Body of pancreas (tissue), 4 donors: Measurements from ENCODE around the gene POLA2.

Experiments used
- POLR2A ChIP-seq, 3 donors: fragments of 450-650 bp; IDR thresholded peaks; one replicate each; pipeline ENCODE4 v1.6.1; 2016; ENCODE audit warnings: antibody characterized with exemption in 3 of 3, mild to moderate bottlenecking in 2 of 3
- TF ChIP-seq, protein P1 (sequence below), 7 experiments: fragments of 450-650 bp in 4 of 7; fragments of 200-600 bp in 3 of 7; sonication (generic) in 3 of 7; IDR thresholded peaks; one replicate each; pipeline ENCODE4 v1.5.1; 2016 to 2019; ENCODE audit warnings: antibody characterized with exemption in 7 of 7

GRCh38 chr11:65219930-65220213, 41.9 kb upstream of the POLA2 start:
- TF ChIP-seq, protein P1, sequence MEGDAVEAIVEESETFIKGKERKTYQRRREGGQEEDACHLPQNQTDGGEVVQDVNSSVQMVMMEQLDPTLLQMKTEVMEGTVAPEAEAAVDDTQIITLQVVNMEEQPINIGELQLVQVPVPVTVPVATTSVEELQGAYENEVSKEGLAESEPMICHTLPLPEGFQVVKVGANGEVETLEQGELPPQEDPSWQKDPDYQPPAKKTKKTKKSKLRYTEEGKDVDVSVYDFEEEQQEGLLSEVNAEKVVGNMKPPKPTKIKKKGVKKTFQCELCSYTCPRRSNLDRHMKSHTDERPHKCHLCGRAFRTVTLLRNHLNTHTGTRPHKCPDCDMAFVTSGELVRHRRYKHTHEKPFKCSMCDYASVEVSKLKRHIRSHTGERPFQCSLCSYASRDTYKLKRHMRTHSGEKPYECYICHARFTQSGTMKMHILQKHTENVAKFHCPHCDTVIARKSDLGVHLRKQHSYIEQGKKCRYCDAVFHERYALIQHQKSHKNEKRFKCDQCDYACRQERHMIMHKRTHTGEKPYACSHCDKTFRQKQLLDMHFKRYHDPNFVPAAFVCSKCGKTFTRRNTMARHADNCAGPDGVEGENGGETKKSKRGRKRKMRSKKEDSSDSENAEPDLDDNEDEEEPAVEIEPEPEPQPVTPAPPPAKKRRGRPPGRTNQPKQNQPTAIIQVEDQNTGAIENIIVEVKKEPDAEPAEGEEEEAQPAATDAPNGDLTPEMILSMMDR (IDR thresholded peaks at IDR 0.05): no peak
- no peak for TF ChIP-seq POLR2A (IDR thresholded peaks at IDR 0.05)
